NCI-H2196 (cell line): ENCODE data around the gene PCSK6.
A peak's percentile ranks its signal among the peaks of the same experiment; 100 is the strongest.

Source experiments
- DNase-seq: peaks from one replicate; lab custom pipeline; 2025; ENCODE audit not compliant: unreplicated experiment; lab: John Stamatoyannopoulos, UW

Gene PCSK6

DNA sequence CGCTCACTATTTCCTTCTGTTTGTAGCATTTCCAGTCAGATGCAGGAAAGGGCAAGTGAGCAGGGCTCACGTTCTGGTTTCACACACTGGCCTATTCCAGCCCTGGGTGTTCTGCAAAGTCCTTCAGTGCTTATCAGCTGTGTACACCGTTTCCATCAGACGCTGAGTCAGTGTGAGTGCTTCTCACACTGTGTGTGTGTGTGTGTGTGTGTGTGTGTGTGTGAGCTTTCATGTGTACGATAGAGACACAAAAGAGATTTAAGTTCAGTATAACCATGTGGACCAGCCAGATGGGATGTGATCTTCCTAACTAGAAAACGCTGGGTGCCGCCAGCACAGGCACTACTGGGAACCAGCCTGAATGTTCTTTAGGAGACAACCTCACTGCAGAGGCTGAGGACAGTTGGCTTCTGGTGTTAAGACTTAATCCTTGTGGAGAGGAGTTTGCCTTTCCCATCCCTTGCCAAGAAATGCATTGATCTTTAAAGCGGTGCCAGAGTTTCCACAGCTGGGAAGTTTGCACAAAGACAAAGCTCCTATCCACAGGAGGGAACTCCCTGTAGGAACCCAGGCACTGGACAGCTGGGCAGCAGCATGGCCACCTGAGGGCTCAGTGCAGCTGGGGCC is 233.8 kb downstream of the PCSK6 start:
- peak; percentile 16 for DNase-seq

DNA sequence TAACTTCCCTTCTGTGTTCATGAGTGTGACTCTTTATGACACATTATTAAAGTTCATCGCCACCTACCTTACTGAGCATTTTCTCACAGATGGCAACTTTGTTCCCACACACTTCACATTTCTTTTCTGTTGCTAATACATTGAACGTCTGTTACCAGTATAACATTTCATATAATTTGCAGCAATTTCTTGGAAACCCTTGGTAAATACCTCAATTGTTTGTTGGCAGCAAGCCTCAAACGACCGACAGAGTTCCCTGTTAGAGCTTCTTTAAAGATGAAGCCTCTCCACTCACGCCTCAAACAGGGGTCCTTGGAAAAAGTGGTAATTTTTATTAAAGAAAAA is 234.5 kb downstream of the PCSK6 start:
- DNase-seq, result no peak

DNA sequence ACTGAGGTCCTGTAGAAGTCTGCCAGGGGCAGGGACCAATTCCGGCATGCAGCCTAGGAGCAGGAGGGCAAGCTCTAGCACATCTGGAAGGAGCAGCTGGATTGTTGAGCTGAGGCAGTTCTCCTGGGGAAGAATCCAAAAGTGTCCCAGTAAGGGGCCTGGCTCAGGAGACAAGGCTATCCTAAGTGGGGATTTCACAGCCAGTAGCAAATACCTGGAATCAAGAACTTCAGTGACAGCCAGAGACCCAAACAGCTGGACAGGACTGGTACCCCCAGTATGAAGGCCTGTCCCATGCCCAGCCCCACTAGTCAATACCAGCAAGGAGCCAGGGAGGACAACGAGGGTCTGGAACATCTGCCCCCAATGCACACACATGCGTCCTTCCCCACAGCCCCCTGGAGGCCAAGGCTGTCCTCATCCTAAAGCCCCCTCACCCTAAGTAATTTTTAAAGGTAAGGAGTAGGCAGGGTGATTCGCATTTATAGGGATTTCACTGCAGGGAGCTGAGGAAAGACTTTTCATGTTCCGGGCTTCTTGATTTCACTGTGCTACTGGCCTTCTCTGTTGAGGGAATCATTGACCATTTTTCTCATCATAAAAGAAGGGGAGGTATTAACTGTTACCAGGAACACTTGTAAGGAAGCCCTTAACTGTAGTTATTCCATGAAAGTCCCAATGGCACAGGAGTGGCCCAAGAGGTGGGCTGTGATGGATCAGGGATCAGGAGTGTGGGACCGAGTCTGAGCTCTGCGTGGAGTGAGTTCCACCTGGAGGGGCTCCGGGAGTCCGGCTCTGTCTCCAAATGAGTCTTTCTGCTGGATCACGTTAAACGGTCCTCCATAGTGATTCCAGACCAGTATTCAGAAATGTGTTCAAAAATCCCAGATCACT is 235.1 kb downstream of the PCSK6 start:
- no peak for DNase-seq
